NCI-H1694 (cell line): ENCODE measurements around the gene TFDP1.
"Not testable (repeated sequence)": the region's sequence is repeated elsewhere in the genome, so short reads cannot be mapped to it uniquely, and the experiment has no call there.

ENCODE experiments used
- DNase-seq: peaks from one replicate; lab custom pipeline; 2025; lab: John Stamatoyannopoulos, UW

Gene TFDP1

GRCh38 chr13:113618455-113618854 lies 33.9 kb downstream of the TFDP1 start:
- DNase-seq = no peak

- no peak for DNase-seq
These were observed 35.7 kb downstream of the TFDP1 start for GRCh38 chr13:113620036-113620796.

GRCh38 chr13:113621046-113621445 lies 36.5 kb downstream of the TFDP1 start:
- DNase-seq = no peak

- not testable (repeated sequence) for DNase-seq
These were observed 36.9 kb downstream of the TFDP1 start for GRCh38 chr13:113621498-113621897.

GRCh38 chr13:113621986-113622550 lies 37.5 kb downstream of the TFDP1 start:
- DNase-seq = not testable (repeated sequence)

- DNase-seq = no peak
These were observed 38.4 kb downstream of the TFDP1 start for GRCh38 chr13:113622791-113623490.

- no peak for DNase-seq
These were observed 39.1 kb downstream of the TFDP1 start for GRCh38 chr13:113623491-113624234.

- DNase-seq = no peak
These were observed 39.7 kb downstream of the TFDP1 start for GRCh38 chr13:113624235-113624587.

- not testable (repeated sequence) for DNase-seq
These were observed 40.2 kb downstream of the TFDP1 start for GRCh38 chr13:113624640-113625304.

GRCh38 chr13:113625965-113626721 lies 41.6 kb downstream of the TFDP1 start:
- no peak for DNase-seq

- DNase-seq = no peak
These were observed 42.6 kb downstream of the TFDP1 start for GRCh38 chr13:113627136-113627535.

- no peak for DNase-seq
These were observed 44.0 kb downstream of the TFDP1 start for GRCh38 chr13:113628291-113629270.

- DNase-seq = no peak
These were observed 45.3 kb downstream of the TFDP1 start for GRCh38 chr13:113629866-113630265.

GRCh38 chr13:113630296-113630695 lies 45.7 kb downstream of the TFDP1 start:
- DNase-seq = no peak

GRCh38 chr13:113630804-113631203 lies 46.3 kb downstream of the TFDP1 start:
- DNase-seq = no peak

- DNase-seq = no peak
These were observed 47.0 kb downstream of the TFDP1 start for GRCh38 chr13:113631341-113632095.

GRCh38 chr13:113632706-113633484 lies 48.3 kb downstream of the TFDP1 start:
- DNase-seq = no peak

GRCh38 chr13:113633485-113633873 lies 48.9 kb downstream of the TFDP1 start:
- DNase-seq = no peak
